ENCODE data around the gene ANTXRL. TPM values are rescaled to one million over a fixed set of nuclear protein-coding genes. Genes with fewer than 3 reads are reported as not detected.
"Not testable (repeated sequence)": the region's sequence is repeated elsewhere in the genome, so short reads cannot be mapped to it uniquely, and the experiment has no call there.

Gene ANTXRL
- total RNA-seq, 1 donor from 2014 or later, result not detected

- ATAC-seq (ENCODE audit: poor library complexity), result no peak
- no peak for DNase-seq
- intact Hi-C loops (cut with DNase I), result no loop called here
Observed at GRCh38 chr10:46301056-46301645, 14.4 kb downstream of the ANTXRL start.

DNA sequence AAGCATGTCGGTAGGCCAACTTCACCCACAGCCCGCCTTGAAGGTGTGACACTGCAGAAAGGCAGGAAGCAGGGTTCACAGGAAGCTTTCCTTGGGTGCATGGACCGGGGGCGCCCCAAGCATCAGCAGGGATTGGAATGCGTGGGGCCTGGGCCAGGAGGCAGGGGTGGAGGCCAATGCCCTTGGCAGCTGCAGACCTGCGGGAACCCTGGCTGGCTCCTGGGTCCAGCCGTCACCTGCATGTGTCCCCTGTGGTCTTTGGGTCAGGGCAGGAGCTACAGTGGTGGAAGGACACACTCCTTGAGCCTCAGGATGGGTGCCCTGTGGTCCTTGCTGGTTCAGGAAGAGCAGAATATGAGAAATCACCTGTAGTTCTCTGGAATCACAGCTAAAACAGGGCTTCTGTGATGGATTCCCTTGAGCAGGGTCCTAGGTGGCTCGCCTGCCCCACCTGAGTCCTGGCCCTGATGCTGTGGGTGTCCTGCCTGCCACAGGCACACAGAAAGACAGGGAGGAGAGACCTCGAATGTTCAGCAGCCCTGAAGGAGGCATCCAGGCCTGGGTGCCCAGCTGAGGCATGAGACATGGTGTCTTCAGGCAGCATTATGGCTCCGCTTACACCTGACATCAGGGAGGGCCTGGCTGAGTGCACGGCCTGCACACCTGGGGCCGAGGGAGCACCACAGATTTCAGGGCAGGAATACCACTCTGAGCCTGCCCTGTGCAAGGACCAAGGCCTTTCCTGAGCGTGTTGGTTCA is 15.1 kb downstream of the ANTXRL start:
- ATAC-seq (ENCODE audit: poor library complexity), result no peak
- DNase-seq, result no peak

GRCh38 chr10:46302765-46303352 is 16.1 kb downstream of the ANTXRL start:
- DNase-seq; ATAC-seq (ENCODE audit: poor library complexity); intact Hi-C loops (cut with DNase I): not testable (repeated sequence)

More for the DNA sequence above, 15.1 kb downstream of the ANTXRL start:
- intact Hi-C loops (cut with DNase I), result no loop called here

- intact Hi-C loops (cut with DNase I), result no loop called here
- ATAC-seq (ENCODE audit: poor library complexity) (no peak), DNase-seq (no peak)
Observed at GRCh38 chr10:46304062-46304461, 17.3 kb downstream of the ANTXRL start.

DNA sequence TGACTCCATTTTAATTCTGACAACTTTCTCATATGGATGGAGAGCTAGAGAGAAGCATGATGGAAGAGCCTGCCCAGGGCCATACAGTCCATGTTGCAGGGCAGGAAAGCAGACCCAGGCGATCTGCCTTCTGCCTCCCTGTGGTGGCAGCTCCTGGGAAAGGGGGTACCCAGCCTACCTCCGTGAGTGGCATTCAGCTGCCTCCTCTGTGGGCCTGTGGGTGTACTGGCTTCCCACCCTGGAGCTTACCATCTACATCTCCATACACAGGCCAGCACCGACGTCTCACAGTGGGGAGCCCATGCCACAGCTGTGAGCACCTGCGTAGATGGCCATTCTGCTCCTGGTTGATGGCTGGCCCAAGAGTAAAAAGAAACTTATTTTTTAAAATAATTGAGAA is 17.9 kb downstream of the ANTXRL start:
- ATAC-seq (ENCODE audit: poor library complexity); intact Hi-C loops (cut with DNase I); DNase-seq: not testable (repeated sequence)

GRCh38 chr10:46305079-46305818 is 18.5 kb downstream of the ANTXRL start:
- DNase-seq (peak; percentile 38), ATAC-seq (ENCODE audit: poor library complexity) (no peak)
- intact Hi-C loops (cut with DNase I), result no loop called here

- intact Hi-C loops (cut with DNase I), result no loop called here
- no peak for DNase-seq
- no peak for ATAC-seq (ENCODE audit: poor library complexity)
Observed at GRCh38 chr10:46305986-46306385, 19.2 kb downstream of the ANTXRL start.

- DNase-seq (no peak), ATAC-seq (ENCODE audit: poor library complexity) (no peak)
- intact Hi-C loops (cut with DNase I), result no loop called here
Observed at GRCh38 chr10:46306516-46307184, 19.9 kb downstream of the ANTXRL start.

DNA sequence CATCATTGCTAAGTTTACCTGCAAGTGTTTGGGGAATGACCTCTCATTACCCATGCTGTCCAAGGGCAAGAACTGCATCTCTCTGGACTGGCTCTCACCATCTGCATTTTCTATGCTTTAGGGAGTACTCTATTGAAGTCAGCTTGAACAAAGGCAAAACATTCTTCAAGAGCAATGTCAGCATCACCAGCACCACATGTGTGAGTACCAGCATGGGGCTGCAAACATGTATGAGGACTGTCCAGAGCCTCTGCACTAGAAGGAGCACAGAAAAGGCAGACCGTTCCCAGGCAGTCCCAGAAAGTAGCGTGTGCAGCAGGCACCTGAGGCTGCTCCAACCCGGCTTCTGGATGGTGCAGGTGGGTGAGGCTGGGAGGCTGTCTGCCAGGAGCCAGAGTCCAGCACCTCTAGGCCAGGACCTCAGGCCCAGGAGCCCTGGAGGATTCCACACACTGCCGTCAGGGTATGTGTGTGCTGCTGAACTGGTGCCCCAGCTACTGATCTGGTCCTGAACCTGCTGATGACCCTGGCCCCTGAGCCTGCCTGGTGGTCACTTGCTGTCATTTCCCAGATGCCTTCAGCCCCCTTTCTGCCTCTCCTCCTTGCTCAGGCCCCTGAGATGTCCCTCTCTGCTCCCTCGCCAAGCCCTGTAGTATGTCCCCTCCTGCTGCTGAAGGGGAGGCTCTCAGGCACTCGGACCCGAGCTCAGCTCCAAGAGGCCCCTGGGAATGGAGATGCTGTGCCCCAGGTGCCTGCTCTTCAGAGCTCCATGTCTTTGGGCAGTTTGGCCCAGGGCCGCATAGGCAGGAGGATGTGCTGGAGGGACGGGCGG is 20.7 kb downstream of the ANTXRL start:
- ATAC-seq (ENCODE audit: poor library complexity) (no peak), DNase-seq (no peak)
- intact Hi-C loops (cut with DNase I), result no loop called here

DNA sequence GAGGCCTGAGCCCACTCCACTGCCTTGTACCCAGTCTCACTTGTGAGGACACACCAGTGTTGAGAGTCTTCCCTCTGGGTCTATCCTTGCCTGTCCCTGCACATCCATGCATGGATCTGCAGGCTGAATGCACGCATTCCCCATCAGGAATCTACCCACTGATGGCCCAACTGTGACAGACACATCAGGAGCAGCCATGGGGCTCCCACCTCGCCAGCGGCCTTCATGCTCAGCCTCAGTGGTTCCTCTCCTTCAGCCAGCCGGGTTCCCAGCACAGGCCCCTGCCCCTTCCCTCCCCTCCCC is 21.3 kb downstream of the ANTXRL start:
- ATAC-seq (ENCODE audit: poor library complexity) (no peak), DNase-seq (no peak)
- intact Hi-C loops (cut with DNase I), result no loop called here

GRCh38 chr10:46308666-46309450 is 22.1 kb downstream of the ANTXRL start:
- ATAC-seq (ENCODE audit: poor library complexity) (peak; percentile 85), DNase-seq (peak; percentile 57)
- intact Hi-C loops (cut with DNase I), result no loop called here

- DNase-seq, result no peak
- ATAC-seq (ENCODE audit: poor library complexity), result no peak
- intact Hi-C loops (cut with DNase I), result no loop called here
Observed at GRCh38 chr10:46309511-46310142, 22.8 kb downstream of the ANTXRL start.

DNA sequence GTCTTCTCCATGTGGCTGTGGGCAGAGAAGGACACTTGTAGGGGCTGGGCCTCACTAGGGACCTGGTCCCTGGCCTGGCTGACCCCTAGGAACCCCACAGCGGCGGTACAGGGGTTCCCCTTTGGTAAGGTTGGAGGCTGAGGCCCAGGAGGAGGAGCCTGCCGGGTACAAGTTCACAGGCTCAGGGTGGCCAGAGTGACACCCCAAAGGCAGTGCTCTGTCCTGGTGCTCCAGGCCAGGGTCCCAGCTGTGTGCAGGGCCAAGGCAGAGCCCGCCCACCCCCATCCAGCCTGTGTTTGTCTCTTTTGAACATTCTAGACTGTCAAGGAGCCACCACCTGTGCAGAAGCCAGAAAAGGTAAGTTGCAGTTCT is 23.3 kb downstream of the ANTXRL start:
- DNase-seq (no peak), ATAC-seq (ENCODE audit: poor library complexity) (no peak)
- intact Hi-C loops (cut with DNase I), result no loop called here

DNA sequence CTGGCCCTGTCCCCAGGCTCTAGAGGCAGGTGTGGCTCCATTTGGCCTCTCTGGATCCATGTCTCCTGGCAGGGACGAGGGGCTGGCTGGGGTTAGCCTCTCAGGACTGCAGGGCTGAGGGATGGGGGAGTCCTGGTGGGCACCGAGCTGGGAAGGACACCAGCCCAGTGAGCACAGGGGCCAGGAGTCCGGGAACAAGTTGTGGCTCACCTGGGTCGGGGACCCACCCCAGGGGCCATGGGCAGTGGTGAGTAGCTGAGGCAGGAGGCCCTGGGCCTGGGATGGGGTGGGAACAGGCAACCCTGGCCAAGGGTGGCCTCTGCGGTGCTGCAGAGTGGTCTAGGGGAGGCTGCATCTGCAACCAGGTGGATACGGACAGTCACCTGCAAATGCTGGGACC is 24.1 kb downstream of the ANTXRL start:
- no peak for DNase-seq
- intact Hi-C loops (cut with DNase I), result no loop called here
- ATAC-seq (ENCODE audit: poor library complexity), result no peak

GRCh38 chr10:46311501-46311951 is 24.7 kb downstream of the ANTXRL start:
- DNase-seq, result no peak
- intact Hi-C loops (cut with DNase I), result no loop called here
- ATAC-seq (ENCODE audit: poor library complexity), result no peak

DNA sequence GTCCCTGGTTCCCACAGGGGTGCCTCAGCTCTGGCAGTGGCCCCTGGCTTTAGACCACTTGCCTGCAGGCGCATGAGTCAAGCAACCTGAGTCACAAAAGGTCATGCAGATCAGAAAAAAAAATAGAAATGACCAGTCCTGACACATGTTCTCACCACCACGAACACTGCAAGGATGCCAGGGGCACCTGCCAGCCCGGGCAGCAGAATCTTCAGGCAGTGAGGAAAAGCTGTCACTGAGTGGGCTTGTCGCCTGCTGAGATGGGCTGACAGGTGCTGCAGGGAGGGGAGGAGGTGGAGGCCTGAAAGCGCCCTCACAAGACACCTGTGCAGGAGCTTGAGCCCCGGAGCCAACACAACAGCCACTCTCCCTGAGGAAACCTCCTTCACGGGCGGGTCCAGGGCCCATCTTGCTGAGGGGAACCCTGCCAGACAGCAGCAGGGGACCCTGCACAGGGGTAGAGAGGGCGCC is 25.2 kb downstream of the ANTXRL start:
- DNase-seq; intact Hi-C loops (cut with DNase I); ATAC-seq (ENCODE audit: poor library complexity): not testable (repeated sequence)

DNA sequence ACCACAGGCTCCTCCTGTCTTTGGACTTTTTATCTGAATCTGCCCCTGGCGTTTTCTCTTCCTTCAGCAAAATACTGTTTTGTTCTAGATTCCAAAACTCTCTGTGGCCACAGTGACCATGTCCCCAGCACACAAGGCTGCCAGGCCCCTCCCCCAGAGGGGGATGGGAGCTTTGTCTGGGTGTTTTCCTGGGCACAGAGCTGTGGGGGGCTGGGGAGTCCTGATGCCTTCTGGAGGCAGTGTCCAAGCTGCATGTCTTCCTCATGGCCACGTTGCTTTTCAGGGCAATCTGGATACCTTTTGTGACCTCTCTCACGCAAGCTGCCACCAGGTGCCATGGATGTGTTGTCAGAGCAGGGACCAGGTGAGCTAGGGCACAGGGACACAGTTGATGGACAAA is 26.2 kb downstream of the ANTXRL start:
- DNase-seq (no peak), ATAC-seq (ENCODE audit: poor library complexity) (no peak)
- intact Hi-C loops (cut with DNase I), result no loop called here
